NCI-H1048 (cell line): ENCODE measurements around the gene TMPRSS4.

Source experiments
- DNase-seq: peaks from one replicate; lab custom pipeline; 2025; lab: John Stamatoyannopoulos, UW

TMPRSS4 gene

GRCh38 chr11:118079491-118079890, 2.6 kb downstream of the TMPRSS4 start:
- DNase-seq: no peak

DNA sequence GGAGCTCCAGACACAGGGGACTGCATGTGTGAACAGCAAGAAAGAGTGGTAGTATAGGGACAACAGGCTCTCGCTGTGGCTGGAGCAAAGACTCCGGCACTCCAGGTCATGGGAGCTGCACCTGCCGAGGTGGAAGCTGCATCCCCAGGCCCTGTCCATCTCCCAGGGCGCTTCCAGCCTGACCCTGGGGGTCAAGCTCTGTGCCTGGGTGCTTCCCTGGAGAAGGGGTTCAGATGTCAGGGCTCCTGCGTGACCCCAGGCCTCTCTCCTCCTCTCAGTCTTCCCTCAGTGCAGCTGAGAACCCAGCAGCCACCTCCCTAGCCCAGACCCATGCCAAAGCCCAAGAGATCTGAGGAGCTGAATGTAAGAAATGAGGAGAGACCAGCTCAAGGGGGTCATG, 3.4 kb downstream of the TMPRSS4 start:
- DNase-seq: no peak

GRCh38 chr11:118081241-118081958, 4.5 kb downstream of the TMPRSS4 start:
- no peak for DNase-seq

DNA sequence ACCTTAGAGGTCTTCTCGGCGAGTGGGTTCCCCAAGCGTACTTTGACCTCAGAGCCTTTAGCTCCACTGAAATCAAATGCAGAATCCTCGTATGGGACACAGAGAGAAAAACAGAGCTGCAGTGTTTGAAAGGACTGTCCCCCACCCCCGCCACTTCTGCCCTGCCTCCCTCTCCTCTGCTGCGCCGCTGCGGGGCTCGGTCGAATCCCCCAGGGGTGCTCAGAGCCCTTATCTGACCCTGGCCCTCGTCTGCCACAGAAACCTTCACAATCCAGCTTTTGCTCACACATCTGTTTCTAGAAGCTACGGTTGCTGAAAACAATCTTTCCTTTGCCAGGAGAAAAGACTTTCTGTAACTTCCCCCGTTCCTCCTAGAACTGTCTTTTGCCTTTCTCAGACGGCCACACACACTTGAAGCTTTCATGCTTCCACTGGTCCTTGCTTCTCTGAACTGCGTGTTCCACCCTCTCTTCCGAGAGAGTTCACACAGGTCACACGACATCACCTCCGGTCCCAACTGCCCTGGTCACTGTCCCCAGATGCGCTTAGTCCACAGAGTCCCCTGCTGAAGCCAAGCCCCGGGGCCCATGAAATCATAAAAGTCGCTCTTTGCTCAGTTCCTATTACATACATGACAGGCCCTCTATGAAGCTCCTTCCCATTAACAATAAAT, 6.1 kb downstream of the TMPRSS4 start:
- no peak for DNase-seq

DNA sequence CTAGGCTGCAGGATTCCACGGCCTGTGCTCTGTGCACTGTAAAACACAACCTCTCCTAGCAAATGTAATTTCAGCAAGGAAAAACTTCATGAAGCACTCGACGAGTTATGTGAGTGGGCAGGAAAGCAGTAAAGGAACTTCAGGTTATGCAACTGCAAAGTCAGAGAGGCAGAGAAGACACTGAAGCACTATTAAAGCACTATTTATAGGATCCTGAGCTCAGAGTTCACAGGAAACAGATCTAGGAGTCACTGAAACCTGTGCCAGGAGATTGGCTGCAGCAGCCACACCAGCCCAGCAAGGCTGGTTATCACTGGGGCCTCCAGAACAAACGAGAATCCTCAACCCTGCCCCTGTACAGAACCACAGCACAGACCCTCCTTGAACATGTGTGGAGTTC, 7.4 kb downstream of the TMPRSS4 start:
- no peak for DNase-seq

DNA sequence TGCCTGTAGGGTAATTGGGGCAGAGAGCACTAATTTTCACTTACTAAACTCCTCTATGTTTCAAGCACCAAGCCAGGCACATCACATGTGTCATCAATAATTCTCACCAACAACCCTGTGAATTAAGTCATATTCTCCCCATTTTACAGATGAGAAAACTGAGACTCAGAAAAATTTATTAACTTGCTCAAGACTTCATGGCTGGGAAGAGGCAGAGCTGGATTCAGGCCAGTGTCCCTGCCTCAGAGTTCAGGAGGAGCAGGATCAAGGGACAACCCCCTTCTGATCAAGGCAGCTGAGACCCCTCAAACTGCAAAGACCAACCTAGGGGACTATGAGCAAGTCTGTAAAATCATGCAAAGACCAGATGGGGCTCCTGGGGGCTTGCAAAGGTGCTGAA, 7.8 kb downstream of the TMPRSS4 start:
- DNase-seq: no peak

GRCh38 chr11:118086913-118087768, 10.3 kb downstream of the TMPRSS4 start, which contains the start of gene SMIM35:
SMIM35 (minus strand) TSS chr11:118086963; CDS start chr11:118086757, 206 bp downstream.
- no peak for DNase-seq

DNA sequence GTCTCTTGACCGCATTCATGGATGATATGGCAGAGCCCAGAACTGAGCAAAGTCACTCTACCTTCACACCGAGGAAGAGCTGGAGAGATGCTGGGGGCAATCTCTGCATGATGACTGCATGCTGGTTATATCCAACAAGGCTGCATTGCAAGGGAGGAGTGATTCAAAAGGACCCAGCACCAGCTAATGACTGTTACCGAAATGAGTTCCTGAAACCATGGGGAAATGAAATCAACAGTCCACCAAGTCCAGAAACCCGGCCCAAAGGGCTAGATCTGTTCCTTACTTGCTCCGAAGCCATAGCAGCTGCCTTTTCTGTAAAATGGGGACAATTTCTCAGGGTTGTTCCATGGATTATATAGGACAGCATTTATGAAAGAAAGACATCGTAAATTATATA, 11.1 kb downstream of the TMPRSS4 start:
- DNase-seq: no peak

DNA sequence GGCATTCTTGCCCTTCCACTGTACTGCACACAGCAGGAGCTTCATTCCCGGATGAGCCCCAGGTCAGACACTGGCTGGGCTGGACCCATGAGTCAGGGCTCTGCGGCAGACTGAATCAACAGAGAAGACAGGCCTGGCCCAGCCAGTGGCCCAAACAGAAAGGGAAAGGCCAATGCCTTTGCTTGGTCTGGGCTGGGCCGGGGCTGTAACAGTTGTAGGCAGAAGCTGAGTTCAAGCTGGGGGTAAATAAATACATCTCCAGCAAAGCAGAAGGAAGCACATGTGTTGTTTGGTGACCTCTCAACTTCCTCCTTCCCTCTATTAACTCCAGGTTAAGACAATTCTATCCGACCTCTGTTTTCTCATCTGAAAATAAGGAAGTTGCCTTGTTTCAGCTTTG, 11.7 kb downstream of the TMPRSS4 start:
- DNase-seq: no peak

GRCh38 chr11:118090545-118091162, 13.8 kb downstream of the TMPRSS4 start:
- DNase-seq: no peak

DNA sequence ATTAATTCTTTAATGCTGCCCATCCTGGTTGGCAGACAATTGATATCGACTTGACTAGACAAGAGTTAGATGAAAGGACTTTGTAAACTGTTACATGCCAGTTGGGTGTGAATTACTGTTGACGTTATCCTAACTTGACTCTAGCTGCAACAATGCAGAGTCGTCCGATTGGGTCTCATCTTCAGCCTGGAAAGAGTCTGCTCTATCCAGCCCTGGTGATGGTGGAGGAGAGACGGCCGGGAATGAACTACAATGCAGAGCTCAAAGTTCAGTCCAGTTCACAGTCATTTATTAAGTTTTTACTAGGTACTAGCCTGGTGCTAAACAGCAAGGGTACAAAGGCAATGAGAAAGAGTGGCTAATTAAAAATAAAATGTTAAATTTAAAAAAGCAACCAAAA, 14.8 kb downstream of the TMPRSS4 start:
- DNase-seq: no peak

GRCh38 chr11:118092907-118093571, 16.2 kb downstream of the TMPRSS4 start:
- DNase-seq: no peak

DNA sequence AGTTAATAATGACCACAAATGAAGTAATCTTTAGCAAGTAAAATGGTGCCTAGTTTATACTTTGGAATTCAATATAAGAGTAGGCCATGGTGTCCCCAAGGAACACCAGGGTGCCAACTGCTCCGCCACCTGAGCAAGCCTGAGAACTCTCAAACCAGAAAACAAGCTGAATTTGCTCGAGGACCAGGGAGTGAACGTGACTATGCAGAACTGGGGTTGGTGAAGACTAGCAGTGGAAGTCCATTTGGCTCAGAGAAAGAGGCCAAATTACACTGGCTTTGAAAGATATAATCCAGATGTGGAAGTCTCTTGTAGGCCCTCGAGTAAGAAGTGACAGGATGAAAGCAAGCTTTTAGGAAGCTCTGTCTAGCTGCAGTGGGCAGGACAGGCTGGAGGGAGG, 18.6 kb downstream of the TMPRSS4 start:
- no peak for DNase-seq

DNA sequence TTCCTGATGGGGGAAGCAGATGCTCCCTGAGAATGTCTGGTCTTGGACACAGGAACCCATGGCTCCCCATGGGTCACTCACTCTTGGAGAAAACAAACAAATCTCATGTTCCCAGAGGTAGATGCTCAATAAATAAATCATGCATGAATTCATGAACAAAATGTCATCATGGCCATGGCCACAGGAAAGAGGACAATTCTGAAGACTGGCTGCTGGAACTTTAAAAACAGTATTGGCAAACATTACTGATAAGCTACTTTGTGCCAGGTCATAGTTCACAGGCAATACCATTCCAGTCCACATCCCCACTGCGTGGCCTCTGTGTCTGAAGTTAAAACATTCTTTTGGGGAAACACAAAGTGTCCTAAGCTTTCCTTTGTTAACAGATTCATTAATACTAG, 19.1 kb downstream of the TMPRSS4 start:
- no peak for DNase-seq

GRCh38 chr11:118098996-118099837, 22.3 kb downstream of the TMPRSS4 start:
- no peak for DNase-seq

- DNase-seq: no peak
Observed at GRCh38 chr11:118099838-118100556, 23.1 kb downstream of the TMPRSS4 start.

GRCh38 chr11:118100691-118101232, 23.9 kb downstream of the TMPRSS4 start:
- DNase-seq: no peak

- no peak for DNase-seq
Observed at GRCh38 chr11:118102721-118103261, 25.9 kb downstream of the TMPRSS4 start.

GRCh38 chr11:118104491-118104890, 27.6 kb downstream of the TMPRSS4 start:
- no peak for DNase-seq
